ENCODE results near the gene UNKL.

DNA sequence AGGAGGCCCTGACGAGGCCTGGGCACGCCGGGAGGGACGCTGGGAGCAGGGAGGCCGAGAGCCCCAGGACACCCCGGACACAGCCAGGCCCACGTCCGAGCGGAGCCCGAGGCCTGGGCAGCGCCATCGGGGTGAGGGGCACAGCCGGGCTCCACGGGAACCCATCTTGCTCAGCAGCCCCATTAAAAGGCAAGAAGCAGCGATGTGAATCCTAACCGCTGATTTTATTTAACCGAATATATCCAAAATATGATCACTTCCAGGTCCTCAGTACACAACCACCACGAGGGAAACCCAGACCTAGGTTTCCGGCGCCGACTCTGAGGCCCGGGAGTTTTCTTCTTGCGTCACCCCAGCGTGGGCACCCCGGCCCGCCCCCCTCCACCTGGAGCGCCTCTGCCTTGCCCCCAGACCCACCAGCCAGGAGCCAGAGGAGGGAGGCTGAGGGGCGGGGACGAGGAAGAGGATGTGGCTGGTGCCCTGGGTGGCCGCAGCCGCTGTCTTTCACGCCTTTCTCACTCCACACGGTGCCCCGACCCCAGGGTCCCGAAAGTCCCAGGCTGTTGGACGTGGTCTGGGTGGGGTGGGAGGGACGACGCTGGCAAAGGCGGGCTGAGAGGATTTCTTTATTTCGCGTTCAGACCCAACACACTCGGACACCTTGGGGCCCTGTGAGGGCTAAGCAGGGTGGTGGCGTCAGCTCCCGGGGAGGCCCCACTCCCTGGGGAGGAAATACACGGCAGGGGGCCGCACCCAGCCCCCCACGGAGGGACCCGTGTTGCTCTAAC is 30.4 kb upstream of the UNKL start:
- TF ChIP-seq, protein P1, sequence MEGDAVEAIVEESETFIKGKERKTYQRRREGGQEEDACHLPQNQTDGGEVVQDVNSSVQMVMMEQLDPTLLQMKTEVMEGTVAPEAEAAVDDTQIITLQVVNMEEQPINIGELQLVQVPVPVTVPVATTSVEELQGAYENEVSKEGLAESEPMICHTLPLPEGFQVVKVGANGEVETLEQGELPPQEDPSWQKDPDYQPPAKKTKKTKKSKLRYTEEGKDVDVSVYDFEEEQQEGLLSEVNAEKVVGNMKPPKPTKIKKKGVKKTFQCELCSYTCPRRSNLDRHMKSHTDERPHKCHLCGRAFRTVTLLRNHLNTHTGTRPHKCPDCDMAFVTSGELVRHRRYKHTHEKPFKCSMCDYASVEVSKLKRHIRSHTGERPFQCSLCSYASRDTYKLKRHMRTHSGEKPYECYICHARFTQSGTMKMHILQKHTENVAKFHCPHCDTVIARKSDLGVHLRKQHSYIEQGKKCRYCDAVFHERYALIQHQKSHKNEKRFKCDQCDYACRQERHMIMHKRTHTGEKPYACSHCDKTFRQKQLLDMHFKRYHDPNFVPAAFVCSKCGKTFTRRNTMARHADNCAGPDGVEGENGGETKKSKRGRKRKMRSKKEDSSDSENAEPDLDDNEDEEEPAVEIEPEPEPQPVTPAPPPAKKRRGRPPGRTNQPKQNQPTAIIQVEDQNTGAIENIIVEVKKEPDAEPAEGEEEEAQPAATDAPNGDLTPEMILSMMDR (IDR thresholded peaks at IDR 0.05), result no peak
- TF ChIP-seq POLR2AphosphoS5 (IDR thresholded peaks at IDR 0.05) (no peak), POLR2A (IDR thresholded peaks at IDR 0.05) (no peak), EP300 (IDR thresholded peaks at IDR 0.05; ENCODE audit: low read depth) (no peak)
